MM.1S (cell line): ENCODE data around the gene PITPNM3.

Source experiments
- DNase-seq: peaks from one replicate; pipeline ENCODE4 v3.0.0-alpha.2; 2015
- H2AFZ ChIP-seq: fragments of 300-600 bp; sonication (generic); 2 replicates; pipeline ENCODE4 v1.6.0; 2016; ENCODE audit warnings: antibody characterized with exemption, low read length
- H3F3A ChIP-seq: fragments of 300-600 bp; sonication (generic); 2 replicates; pipeline ENCODE4 v1.6.1; 2016; ENCODE audit warnings: mild to moderate bottlenecking, antibody characterized with exemption, low read length, moderate library complexity, mixed read lengths; ENCODE audit not compliant: insufficient read depth
- H3K27ac ChIP-seq: fragments of 300-600 bp; sonication (generic); 2 replicates; pipeline ENCODE4 v1.5.1; 2016; ENCODE audit warnings: mild to moderate bottlenecking, low read length
- H3K27me3 ChIP-seq: fragments of 300-600 bp; sonication (generic); replicated peaks from 2 replicates; pipeline ENCODE4 v1.6.0; 2016; ENCODE audit warnings: low read length; ENCODE audit not compliant: insufficient read depth
- H3K36me3 ChIP-seq: fragments of 300-600 bp; sonication (generic); replicated peaks from 2 replicates; pipeline ENCODE4 v1.6.1; 2016; ENCODE audit warnings: mild to moderate bottlenecking, low read length, mixed read lengths; ENCODE audit not compliant: insufficient read depth
- H3K4me1 ChIP-seq: fragments of 300-600 bp; sonication (generic); 2 replicates; pipeline ENCODE4 v1.6.1; 2016; ENCODE audit warnings: low read length, mixed read lengths
- H3K4me2 ChIP-seq: fragments of 300-600 bp; sonication (generic); 2 replicates; pipeline ENCODE4 v1.6.0; 2016; ENCODE audit warnings: low read depth, low read length
- H3K4me3 ChIP-seq: fragments of 300-600 bp; sonication (generic); 2 replicates; pipeline ENCODE4 v1.5.1; 2016; ENCODE audit warnings: low read length, mixed read lengths
- H3K79me2 ChIP-seq: fragments of 300-600 bp; sonication (generic); 2 replicates; pipeline ENCODE4 v1.6.1; 2016; ENCODE audit warnings: mixed run types, low read length, mixed read lengths
- H3K9ac ChIP-seq: fragments of 300-600 bp; sonication (generic); 2 replicates; pipeline ENCODE4 v1.6.1; 2016; ENCODE audit warnings: low read length, mixed read lengths
- H3K9me2 ChIP-seq: fragments of 300-600 bp; sonication (generic); replicated peaks from 2 replicates; pipeline ENCODE4 v1.6.1; 2016; ENCODE audit warnings: mild to moderate bottlenecking, low read length, mixed read lengths; ENCODE audit not compliant: insufficient read depth
- H3K9me3 ChIP-seq: fragments of 300-600 bp; sonication (generic); replicated peaks from 2 replicates; pipeline ENCODE4 v1.6.1; 2016; ENCODE audit warnings: mild to moderate bottlenecking, low read length, mixed read lengths; ENCODE audit not compliant: insufficient read depth
- H4K20me1 ChIP-seq: fragments of 300-600 bp; sonication (generic); 2 replicates; pipeline ENCODE4 v1.6.1; 2016; ENCODE audit warnings: mild to moderate bottlenecking, low read length, moderate library complexity, mixed read lengths; ENCODE audit not compliant: insufficient read depth
- EZH2 ChIP-seq: fragments of 300-600 bp; sonication (generic); optimal IDR thresholded peaks from 2 replicates; pipeline ENCODE3; 2017; ENCODE audit warnings: low read depth, mild to moderate bottlenecking, antibody characterized with exemption, low read length, mixed read lengths
- EZH2phosphoT487 ChIP-seq: fragments of 300-600 bp; sonication (generic); IDR thresholded peaks from 2 replicates; pipeline ENCODE4 v1.6.1; 2018; ENCODE audit warnings: antibody characterized with exemption, low read length
- TF ChIP-seq, protein P1 (sequence below): fragments of 300-600 bp; sonication (generic); IDR thresholded peaks from 2 replicates; pipeline ENCODE4 v1.5.1; 2016; ENCODE audit warnings: antibody characterized with exemption, low read length, mixed read lengths

PITPNM3 gene

GRCh38 chr17:6428207-6428965 lies 128.0 kb downstream of the PITPNM3 start:
- Histone ChIP-seq H3K4me3 (no peak overlapping the region), H4K20me1 (no peaks in the 10 kb centered on the region), H3K9ac (no peak overlapping the region), H3K36me3 (no peaks in the 10 kb centered on the region), H3K4me1 (peaks cover 13% of the 10 kb centered on the region), H3K27me3 (peaks cover 69% of the 10 kb centered on the region), H3K9me2 (no peaks in the 10 kb centered on the region), H3K79me2 (no peaks in the 10 kb centered on the region), H3K27ac (no peak overlapping the region), H2AFZ (no peak overlapping the region), H3F3A (peaks cover 7% of the 10 kb centered on the region), H3K4me2 (peak overlapping the region; percentile 48; the same call in 1 of the 2 replicates), H3K9me3 (no peaks in the 10 kb centered on the region)
- TF ChIP-seq EZH2 (no peak), EZH2phosphoT487 (no peak)
- TF ChIP-seq, protein P1, sequence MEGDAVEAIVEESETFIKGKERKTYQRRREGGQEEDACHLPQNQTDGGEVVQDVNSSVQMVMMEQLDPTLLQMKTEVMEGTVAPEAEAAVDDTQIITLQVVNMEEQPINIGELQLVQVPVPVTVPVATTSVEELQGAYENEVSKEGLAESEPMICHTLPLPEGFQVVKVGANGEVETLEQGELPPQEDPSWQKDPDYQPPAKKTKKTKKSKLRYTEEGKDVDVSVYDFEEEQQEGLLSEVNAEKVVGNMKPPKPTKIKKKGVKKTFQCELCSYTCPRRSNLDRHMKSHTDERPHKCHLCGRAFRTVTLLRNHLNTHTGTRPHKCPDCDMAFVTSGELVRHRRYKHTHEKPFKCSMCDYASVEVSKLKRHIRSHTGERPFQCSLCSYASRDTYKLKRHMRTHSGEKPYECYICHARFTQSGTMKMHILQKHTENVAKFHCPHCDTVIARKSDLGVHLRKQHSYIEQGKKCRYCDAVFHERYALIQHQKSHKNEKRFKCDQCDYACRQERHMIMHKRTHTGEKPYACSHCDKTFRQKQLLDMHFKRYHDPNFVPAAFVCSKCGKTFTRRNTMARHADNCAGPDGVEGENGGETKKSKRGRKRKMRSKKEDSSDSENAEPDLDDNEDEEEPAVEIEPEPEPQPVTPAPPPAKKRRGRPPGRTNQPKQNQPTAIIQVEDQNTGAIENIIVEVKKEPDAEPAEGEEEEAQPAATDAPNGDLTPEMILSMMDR, result no peak
- DNase-seq, result no peak

DNA sequence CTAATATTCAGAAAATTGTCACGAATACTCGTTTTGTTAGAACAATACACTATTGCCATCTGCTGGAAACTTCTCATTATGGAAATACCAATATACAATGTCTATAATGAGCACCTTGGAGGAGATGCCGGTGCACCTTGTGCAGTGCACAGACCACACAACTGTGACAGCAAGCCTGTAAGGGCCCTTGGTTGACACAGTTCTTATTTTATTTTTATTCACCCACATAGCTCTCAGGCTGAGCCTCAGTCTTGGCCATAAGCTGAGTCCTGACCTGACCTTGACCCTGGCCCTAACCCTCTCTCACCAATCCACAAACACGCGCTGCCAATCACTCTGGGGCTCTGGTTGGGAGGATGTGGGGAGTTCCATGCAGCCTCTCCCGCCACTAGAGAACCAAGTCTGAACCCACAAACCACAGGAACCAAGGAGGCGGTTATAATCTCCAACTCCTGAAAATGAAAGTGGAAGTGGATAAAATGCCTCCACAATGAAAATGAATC lies 129.0 kb downstream of the PITPNM3 start:
- Histone ChIP-seq H3K9me3 (no peaks in the 10 kb centered on the region), H3F3A (peaks cover 7% of the 10 kb centered on the region), H3K27ac (no peak overlapping the region), H2AFZ (no peak overlapping the region), H3K36me3 (no peaks in the 10 kb centered on the region), H3K9ac (no peak overlapping the region), H3K4me1 (peaks cover 13% of the 10 kb centered on the region), H3K4me2 (peak overlapping the region; percentile 48), H4K20me1 (no peaks in the 10 kb centered on the region), H3K79me2 (no peaks in the 10 kb centered on the region), H3K27me3 (peaks cover 66% of the 10 kb centered on the region), H3K4me3 (peak overlapping the region; percentile 19; the same call in 1 of the 2 replicates), H3K9me2 (no peaks in the 10 kb centered on the region)
- TF ChIP-seq, protein P1, result peak; percentile 32
- no peak for TF ChIP-seq EZH2
- DNase-seq, result peak; percentile 87

DNA sequence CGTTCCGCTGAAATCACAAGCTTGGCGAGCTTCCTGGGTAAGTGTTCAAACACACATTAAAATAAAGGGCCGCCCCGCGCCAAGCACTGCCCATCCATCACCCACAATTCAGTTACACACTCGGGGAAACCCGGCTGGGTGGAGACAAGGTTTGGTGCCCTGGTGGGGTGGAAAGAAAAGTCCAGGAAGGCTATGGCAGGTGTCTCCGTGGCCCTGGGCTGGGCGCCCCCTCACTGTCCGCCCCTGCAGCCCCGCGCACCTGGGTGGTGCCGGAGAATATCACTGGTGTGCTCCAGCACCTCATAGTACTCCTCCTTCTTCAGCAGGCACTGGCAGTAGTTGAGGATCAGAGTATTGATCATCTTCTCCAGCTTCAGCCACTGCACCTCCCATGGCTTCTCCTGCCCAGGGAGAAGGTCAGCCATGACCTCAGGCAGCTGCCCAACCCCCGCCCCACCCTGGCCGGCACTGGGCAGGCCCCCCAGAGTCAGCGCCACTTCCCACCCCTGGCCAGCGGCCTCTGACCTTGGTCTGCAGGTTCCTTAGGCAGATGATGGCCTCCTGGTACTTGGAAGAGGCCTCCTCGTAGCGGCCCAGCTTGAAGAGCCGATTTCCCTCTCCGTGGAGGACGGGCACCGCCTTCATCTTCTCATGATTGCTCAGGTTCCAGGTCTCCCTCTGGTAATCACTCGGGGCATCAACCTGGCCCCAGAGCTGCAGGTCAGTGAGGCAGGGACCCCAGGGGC lies 129.8 kb downstream of the PITPNM3 start:
- no peak for DNase-seq
- H3K36me3 ChIP-seq, result no peaks in the 10 kb centered on the region
- TF ChIP-seq, protein P1, result no peak
- peaks cover 7% of the 10 kb centered on the region for H3F3A ChIP-seq
- H3K79me2 ChIP-seq, result no peaks in the 10 kb centered on the region
- H3K9me2 ChIP-seq, result no peaks in the 10 kb centered on the region
- no peak overlapping the region for H3K9ac ChIP-seq
- peaks cover 57% of the 10 kb centered on the region for H3K27me3 ChIP-seq
- H3K27ac ChIP-seq, result no peak overlapping the region
- H3K4me2 ChIP-seq, result peak overlapping the region; percentile 48
- H3K4me1 ChIP-seq, result peaks cover 17% of the 10 kb centered on the region
- no peaks in the 10 kb centered on the region for H3K9me3 ChIP-seq
- no peak overlapping the region for H2AFZ ChIP-seq
- H3K4me3 ChIP-seq, result 0 out of 2 replicates have a peak overlapping the region, but pooled peaks have one; percentile 19
- no peaks in the 10 kb centered on the region for H4K20me1 ChIP-seq
